HG03469 (cell line): ENCODE measurements around the gene KCNMA1.
"Not testable (repeated sequence)": the region's sequence is repeated elsewhere in the genome, so short reads cannot be mapped to it uniquely, and the experiment has no call there.

Source experiments
- ATAC-seq: cut with Tn5 transposase; IDR thresholded peaks from one replicate; pipeline ENCODE4 v1.9.1; 2021; ENCODE audit warnings: mild to moderate bottlenecking, moderate library complexity, moderate number of reproducible peaks; ENCODE audit not compliant: unreplicated experiment

KCNMA1 gene

GRCh38 chr10:77357185-77357584 is 280.4 kb downstream of the KCNMA1 start:
- no peak for ATAC-seq

- no peak for ATAC-seq
These were observed 281.8 kb downstream of the KCNMA1 start for GRCh38 chr10:77355844-77356243.

- ATAC-seq, result no peak
These were observed 286.2 kb downstream of the KCNMA1 start for GRCh38 chr10:77351386-77351785.

DNA sequence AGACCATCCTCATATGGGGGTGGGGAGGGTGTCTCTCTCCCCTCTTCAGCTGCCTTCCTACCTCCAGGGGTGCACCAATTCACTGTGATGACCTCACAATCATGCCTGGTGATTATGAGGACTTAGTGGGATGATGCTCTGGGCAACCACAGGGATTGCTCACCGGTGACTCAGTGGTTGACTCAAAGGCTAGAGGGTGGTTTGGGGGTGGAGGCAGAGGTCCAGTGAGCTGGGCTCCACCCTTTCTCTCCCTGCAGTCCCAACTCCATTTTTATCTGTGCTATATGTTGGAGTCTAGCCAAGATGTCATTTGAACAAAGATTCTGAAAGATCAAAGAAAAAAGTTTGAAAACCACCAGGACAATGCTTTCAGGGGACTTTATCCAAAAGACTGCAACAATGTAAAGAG is 286.9 kb downstream of the KCNMA1 start:
- ATAC-seq, result no peak

DNA sequence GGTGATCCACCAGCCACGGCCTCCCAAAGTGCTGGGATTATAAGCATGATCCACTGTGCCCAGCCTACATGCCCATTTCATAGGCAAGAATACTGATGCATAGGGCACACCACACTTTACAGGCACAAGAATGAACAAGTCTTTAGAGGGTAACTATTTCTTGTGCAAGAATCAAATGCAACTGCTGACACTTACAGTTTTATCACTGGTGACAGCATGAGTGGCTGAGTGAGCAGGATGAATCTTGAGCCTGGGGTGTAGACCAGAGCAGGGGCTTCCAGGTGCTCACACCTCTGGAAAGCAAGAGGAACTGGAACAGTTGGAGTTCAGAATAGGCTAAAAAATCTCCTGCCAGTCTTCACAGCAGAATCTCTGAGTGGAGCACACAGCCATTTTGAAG is 287.5 kb downstream of the KCNMA1 start:
- ATAC-seq, result no peak

DNA sequence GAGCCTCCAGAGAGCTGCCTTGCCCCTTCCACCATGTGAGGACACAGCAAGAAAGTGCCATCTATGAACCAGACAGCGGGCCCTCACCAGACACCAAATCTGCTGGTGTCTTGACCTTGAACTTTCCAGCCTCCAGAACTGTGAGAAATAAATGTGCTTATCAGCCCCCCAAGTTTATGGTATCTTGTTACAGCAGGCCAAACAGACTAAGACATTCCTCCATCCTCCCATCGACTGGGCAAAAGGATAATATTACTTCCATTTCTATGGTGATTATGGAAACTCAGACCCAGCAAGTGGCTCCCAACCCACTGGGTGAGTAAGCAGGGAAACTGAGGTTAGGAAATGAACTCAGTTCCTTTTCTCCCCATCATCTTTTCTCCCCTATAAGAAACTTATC is 288.4 kb downstream of the KCNMA1 start:
- ATAC-seq, result no peak

DNA sequence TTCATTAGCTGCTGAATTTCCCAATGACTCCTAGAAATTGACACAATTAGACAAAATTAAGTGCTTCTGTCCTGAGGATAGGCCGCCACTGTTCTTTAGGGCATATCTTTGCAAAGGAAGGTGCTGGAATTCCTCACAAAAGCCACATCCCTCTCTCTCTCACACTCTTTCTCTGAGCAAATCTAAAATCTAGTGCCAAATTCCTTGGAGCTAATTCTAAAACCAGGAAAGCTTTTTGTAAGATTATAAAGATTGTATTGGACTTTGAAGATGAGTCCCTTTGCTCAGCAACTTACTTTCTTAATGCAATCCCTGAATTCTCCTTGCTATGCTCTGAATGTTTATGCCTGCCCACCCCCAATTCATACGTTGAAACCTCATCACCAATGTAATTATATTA is 288.9 kb downstream of the KCNMA1 start:
- no peak for ATAC-seq

DNA sequence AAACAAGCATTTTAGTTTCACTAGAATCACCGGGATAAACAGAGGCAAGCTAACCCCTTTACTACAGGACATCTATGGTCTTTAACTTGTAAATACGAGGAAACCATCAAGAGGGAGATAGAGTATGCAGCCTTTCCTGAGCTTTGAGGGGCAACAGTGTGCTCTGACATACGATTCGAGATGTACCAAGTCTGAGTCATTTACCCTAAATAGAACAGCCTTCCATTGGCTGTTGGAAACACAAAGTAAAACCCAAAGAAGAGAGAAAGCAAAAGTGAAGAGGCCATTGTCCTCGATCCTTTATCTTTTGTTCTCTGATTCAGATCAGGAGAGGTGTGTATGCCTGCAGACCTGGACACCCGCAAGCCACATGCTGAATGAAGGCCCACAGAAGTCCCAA is 289.5 kb downstream of the KCNMA1 start:
- ATAC-seq, result no peak

- ATAC-seq, result no peak
These were observed 290.6 kb downstream of the KCNMA1 start for GRCh38 chr10:77347052-77347451.

GRCh38 chr10:77341055-77341454 is 296.6 kb downstream of the KCNMA1 start:
- ATAC-seq, result no peak

DNA sequence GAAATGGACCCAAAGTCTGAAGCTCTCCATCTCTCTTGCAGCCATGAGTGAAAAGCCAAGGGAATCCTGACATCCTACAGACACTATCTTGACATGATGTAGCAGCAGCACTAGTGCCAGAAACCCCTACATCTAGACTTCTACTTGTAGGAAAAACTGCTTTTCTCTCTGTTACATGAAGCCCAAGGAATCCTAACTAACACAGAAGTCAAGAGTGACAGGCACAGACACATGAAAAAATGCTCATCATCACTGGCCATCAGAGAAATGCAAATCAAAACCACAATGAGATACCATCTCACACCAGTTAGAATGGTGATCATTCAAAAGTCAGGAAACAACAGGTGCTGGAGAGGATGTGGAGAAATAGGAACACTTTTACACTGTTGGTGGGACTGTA is 297.7 kb downstream of the KCNMA1 start:
- ATAC-seq, result not testable (repeated sequence)

GRCh38 chr10:77339166-77339565 is 298.4 kb downstream of the KCNMA1 start:
- no peak for ATAC-seq

DNA sequence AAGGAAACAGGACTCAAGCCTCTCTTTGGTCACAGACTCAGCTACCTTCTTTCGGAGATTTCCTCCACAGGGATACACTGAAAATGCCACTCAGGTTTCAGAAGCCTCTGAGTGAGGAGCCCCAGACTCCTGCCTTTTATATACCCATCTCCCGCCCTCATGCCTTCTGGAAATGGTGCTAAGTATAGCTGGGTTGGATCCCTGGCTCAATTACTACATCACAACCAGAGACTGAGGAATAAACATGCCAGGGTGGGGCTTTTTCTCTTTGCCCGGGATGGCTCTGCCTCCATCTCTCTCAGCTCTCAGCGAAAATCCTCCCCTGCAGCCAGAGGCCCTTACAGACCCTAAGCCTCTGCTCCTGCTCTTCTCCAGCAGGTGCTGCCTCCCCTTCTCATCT is 299.5 kb downstream of the KCNMA1 start:
- no peak for ATAC-seq

DNA sequence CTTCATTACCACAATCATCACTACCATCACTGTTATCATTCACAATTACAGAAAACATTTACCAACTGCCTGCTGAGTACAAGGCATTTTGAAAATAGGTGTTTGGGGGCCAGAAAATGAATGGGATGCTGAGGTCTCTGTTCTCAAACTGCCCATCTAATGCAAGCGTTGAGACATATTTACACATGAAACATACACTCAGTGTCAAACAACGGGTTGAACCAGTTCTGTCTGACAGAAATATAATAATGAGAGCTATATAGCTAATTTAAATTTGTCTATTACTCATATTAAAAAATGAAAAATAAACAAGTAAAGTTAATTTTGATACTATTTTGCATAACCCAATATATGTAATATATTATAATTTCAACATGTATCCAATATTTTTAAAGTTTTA is 303.1 kb downstream of the KCNMA1 start:
- no peak for ATAC-seq

DNA sequence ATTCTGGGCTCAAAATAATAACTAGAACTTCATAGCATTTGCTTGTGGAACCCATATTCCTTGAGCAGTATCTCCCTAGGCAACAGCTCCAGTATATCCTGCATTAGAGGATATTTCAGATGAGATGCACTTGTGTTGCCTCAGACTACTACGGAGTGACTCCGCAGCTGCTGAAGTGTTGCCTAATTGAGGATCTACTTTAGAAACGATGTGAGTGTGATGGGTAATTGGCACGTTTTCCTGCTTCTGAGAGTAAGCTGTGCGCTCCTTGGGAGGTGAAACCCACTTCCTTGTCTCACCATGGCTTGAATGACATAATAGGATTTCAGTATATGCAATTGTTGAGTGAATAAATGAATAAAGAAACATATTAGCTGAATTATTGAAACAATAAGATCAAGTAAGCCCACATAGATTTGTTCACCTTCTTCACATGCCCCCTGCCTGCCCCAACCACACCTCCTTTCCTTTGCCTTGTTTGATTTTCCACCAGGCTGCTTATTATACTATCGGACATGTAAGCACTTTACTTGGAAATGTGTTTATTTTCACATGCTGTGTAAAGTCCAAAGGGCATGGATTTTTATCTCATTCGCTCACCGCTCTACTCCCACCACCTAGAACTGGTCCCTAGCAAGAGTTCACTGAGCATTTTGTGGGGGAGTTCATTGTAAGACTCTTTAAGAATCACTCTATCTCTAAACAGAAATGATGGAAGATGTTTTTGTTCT is 303.8 kb downstream of the KCNMA1 start:
- no peak for ATAC-seq

- ATAC-seq, result no peak
These were observed 305.4 kb downstream of the KCNMA1 start for GRCh38 chr10:77332256-77332655.

DNA sequence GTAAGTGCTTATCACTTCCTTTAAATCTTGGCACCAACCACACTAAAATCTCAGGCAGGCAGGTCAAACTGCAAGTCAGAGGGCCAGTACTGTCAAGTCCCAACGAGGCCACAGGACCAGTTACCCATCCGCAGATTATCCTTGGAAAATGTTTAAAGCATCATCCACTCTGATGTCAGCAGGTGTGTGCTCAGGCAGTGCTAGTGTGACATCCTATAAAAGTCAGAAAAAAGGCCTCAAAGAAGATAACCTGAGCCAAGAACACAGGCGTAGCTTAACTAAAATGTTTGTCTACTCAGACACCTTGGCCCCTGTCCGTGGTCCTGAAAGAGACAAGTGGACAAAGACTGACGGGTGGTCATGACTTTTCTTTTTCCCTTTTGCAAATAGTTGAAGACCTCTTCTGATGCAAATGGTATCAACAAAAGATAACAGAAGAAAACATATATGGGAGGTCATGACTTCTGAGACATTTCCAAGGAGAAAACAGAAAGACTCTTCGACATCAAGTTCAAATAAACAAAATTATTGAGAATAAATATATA is 309.3 kb downstream of the KCNMA1 start:
- ATAC-seq, result no peak

DNA sequence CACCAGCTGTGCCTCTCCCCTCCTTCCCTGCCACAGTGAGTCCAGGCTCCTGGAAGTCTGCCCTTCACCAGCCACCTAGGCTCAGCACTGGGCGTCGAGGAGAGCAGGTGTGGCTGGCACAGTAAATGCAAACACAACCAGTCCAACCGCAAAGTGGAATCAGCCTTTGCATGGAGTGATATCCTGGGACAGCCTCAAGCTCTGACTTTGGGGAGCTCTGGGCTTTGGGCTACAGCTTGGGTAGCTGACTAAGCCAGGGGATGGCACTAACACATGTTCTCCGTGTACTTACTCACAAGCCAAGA is 312.4 kb downstream of the KCNMA1 start:
- no peak for ATAC-seq

DNA sequence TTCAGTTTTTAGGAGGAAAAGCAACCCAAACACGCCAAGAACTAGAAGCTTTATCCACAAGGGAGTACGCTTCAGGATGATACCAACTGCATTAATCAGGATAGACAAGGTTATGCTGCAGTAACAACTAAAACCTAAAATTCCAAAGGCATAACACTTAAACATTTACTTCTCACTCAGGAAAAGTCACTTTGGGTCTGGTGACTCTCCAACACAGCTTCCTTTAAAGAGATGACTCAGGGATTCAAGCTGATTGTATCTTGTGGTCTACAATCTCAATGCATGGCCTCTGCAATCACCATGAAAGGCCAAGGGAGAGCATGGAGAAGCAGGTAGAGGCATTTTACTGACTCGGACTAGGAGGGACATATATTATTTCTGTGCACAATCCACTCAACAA is 315.8 kb downstream of the KCNMA1 start:
- ATAC-seq, result no peak

- ATAC-seq, result no peak
These were observed 316.6 kb downstream of the KCNMA1 start for GRCh38 chr10:77320971-77321471.

GRCh38 chr10:77319557-77319956 is 318.1 kb downstream of the KCNMA1 start:
- no peak for ATAC-seq

DNA sequence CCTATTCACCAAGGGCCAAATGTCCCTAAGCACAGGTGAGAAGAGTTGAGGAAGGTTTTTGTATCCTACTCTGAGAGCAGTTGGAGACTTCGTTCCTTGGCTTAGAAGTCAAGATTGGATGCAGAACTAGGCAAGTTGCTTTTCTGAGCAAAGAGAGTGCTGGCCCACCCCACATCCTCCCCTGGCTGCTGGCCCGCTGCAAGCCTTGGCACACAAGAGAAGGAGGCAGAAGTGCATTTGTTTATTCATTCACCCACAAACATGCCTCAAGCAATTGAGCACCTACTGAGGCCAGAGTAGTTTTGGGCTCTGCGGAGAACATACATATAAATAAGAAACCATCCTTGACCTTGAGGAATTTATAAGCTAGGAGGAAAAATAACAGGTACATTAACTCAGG is 318.9 kb downstream of the KCNMA1 start:
- no peak for ATAC-seq

DNA sequence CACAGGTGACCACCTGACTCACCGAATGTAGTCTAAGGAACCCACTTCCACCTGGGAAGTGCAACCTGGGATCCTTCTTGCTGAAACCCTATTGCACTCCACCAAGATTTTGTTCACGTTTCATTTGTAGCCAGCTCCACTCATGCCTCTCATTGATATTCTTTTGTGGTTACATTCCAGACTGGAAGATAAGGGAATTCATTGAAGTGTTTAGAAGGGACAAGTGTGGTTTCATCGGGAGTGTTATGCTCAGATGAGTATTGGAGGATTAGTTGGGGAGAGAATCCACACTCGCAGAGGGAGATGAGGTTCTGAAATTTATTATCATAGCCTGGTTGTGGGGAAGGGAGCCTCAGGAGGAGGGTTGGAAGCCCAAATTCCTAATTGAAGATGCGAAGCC is 320.4 kb downstream of the KCNMA1 start:
- no peak for ATAC-seq
